CD14-positive monocyte (primary cell): Measurements from ENCODE around the gene CCNC. TPM values are rescaled to one million over a fixed set of nuclear protein-coding genes. Genes with fewer than 3 reads are reported as not detected.
A peak's percentile ranks its signal among the peaks of the same experiment; 100 is the strongest.

Experiments used
- DNase-seq, 3 donors: peaks; one replicate each; pipeline ENCODE4 v3.0.0-alpha.2; 2011 to 2022
- H2AFZ ChIP-seq: 2 replicates; pipeline ENCODE4 v1.6.0; 2012; ENCODE audit warnings: mild to moderate bottlenecking, low read depth, low read length, inconsistent platforms; ENCODE audit not compliant: insufficient read depth, poor library complexity, severe bottlenecking
- H3K27ac ChIP-seq, 2 donors: 1 replicate in 1 of 2; 2 replicates in 1 of 2; pipeline ENCODE4 v1.5.1; 2012 to 2013; ENCODE audit warnings: low read length in 2 of 2, control low read depth in 1 of 2, inconsistent platforms in 1 of 2, low read depth in 1 of 2, mild to moderate bottlenecking in 1 of 2
- H3K27me3 ChIP-seq, 2 donors: one replicate each; pipeline versions ENCODE4 v1.6.0 to v1.6.1; 2011 to 2013; ENCODE audit warnings: low read length in 2 of 2; ENCODE audit not compliant: control insufficient read depth in 2 of 2, insufficient read depth in 2 of 2
- H3K36me3 ChIP-seq, 2 donors: replicated peaks in 1 of 2; 1 replicate in 1 of 2; 2 replicates in 1 of 2; pipeline versions ENCODE4 v1.5.1 to v1.6.1; 2012 to 2013; ENCODE audit warnings: low read length in 2 of 2, control low read depth in 1 of 2, inconsistent platforms in 1 of 2, mild to moderate bottlenecking in 1 of 2; ENCODE audit not compliant: insufficient read depth in 2 of 2, control insufficient read depth in 1 of 2
- H3K4me1 ChIP-seq, 2 donors: 1 replicate in 1 of 2; 2 replicates in 1 of 2; pipeline versions ENCODE4 v1.5.1 to v1.6.1; 2012 to 2013; ENCODE audit warnings: low read length in 2 of 2, control low read depth in 1 of 2, inconsistent platforms in 1 of 2, mild to moderate bottlenecking in 1 of 2, moderate library complexity in 1 of 2; ENCODE audit not compliant: insufficient read depth in 2 of 2, control insufficient read depth in 1 of 2
- H3K4me2 ChIP-seq: replicated peaks from 2 replicates; pipeline ENCODE3; 2012; ENCODE audit warnings: low read length, moderate library complexity, mild to moderate bottlenecking; ENCODE audit not compliant: poor library complexity, severe bottlenecking; ENCODE audit errors: extremely low read depth
- H3K4me3 ChIP-seq, 3 experiments: fragments of 200-600 bp in 1 of 3; sonication (generic) in 1 of 3; replicated peaks in 1 of 3; 1 replicate in 2 of 3; 2 replicates in 1 of 3; pipeline ENCODE4 v1.5.1; 2011 to 2013; ENCODE audit warnings: low read length in 3 of 3, mild to moderate bottlenecking in 3 of 3, control low read depth in 2 of 3, low read depth in 2 of 3, inconsistent platforms in 1 of 3, moderate library complexity in 1 of 3
- H3K79me2 ChIP-seq: 2 replicates; pipeline ENCODE4 v1.6.0; 2012; ENCODE audit warnings: mild to moderate bottlenecking, control low read depth, inconsistent platforms, low read length, moderate library complexity; ENCODE audit not compliant: insufficient read depth
- H3K9ac ChIP-seq: 2 replicates; pipeline ENCODE4 v1.6.0; 2017; ENCODE audit warnings: low read length, mild to moderate bottlenecking; ENCODE audit not compliant: insufficient read depth, poor library complexity, severe bottlenecking
- H3K9me3 ChIP-seq, 2 donors: replicated peaks in 1 of 2; 1 replicate in 1 of 2; 2 replicates in 1 of 2; pipeline versions ENCODE4 v1.5.1 to v1.6.1; 2012 to 2013; ENCODE audit warnings: low read length in 2 of 2, control low read depth in 1 of 2; ENCODE audit not compliant: control insufficient read depth in 1 of 2, insufficient read depth in 1 of 2
- H4K20me1 ChIP-seq: 2 replicates; pipeline ENCODE4 v1.6.0; 2012; ENCODE audit warnings: mild to moderate bottlenecking, low read length, control low read depth, moderate library complexity; ENCODE audit not compliant: insufficient read depth
- H3K27ac Mint-ChIP-seq, 7 donors: one replicate each; pipeline ENCODE4 v1.8.0; 2020; ENCODE audit warnings: mild to moderate bottlenecking in 7 of 7, mixed read lengths in 7 of 7, moderate library complexity in 6 of 7, inconsistent platforms in 2 of 7
- H3K27me3 Mint-ChIP-seq, 3 donors: one replicate each; pipeline ENCODE4 v1.8.0; 2021 to 2022; ENCODE audit warnings: low read depth in 3 of 3, mild to moderate bottlenecking in 3 of 3, mixed read lengths in 3 of 3, moderate library complexity in 3 of 3, inconsistent platforms in 1 of 3
- H3K36me3 Mint-ChIP-seq, 2 donors: one replicate each; pipeline ENCODE4 v1.8.0; 2020; ENCODE audit warnings: mixed read lengths in 2 of 2, inconsistent platforms in 1 of 2, mild to moderate bottlenecking in 1 of 2
- H3K4me1 Mint-ChIP-seq: one replicate; pipeline ENCODE4 v1.8.0; 2020; ENCODE audit warnings: mild to moderate bottlenecking, mixed read lengths
- H3K4me3 Mint-ChIP-seq, 2 donors: one replicate each; pipeline ENCODE4 v1.8.0; 2020; ENCODE audit warnings: mild to moderate bottlenecking in 2 of 2, mixed read lengths in 2 of 2, moderate library complexity in 1 of 2
- H3K9me3 Mint-ChIP-seq, 7 donors: one replicate each; pipeline ENCODE4 v1.8.0; 2020 to 2022; ENCODE audit warnings: mixed read lengths in 7 of 7, mild to moderate bottlenecking in 6 of 7, moderate library complexity in 6 of 7, inconsistent platforms in 2 of 7
- CTCF ChIP-seq: fragments of 200-600 bp; IDR thresholded peaks from one replicate; pipeline ENCODE4 v1.8.0; 2022; ENCODE audit warnings: antibody characterized with exemption, mild to moderate bottlenecking
- WGBS: methylation state at CpG from one replicate; pipeline ENCODE4 v1.1.5; 2013; ENCODE audit warnings: missing lambda C conversion rate; ENCODE audit not compliant: insufficient coverage; 5-methylcytosine and 5-hydroxymethylcytosine counted together
- intact Hi-C, 2 donors: fragments of 100-400 bp; cut with micrococcal nuclease; formaldehyde crosslinking; loops; one replicate each; pipeline versions ENCODE4 v1.15.0 to v1.15.1; 2023
- polyA plus RNA-seq, 3 donors: library from polyadenylated mRNA; depleted of rRNA in 1 of 3; unstranded in 2 of 3; stranded (reverse) in 1 of 3; fragments of 300-500 nt in 2 of 3; fragments of >200 nt in 1 of 3; fragmentation: Illumina TruSeq in 2 of 3; gene quantifications; 1 replicate in 2 of 3; 2 replicates in 1 of 3; pipeline ENCODE4 v1.2.3, GENCODE V29; 2012 to 2021

CCNC gene
- polyA plus RNA-seq, 3 donors: 14.9 to 41.9 (median 35.6) TPM

- intact Hi-C loops: no loop called here
- H3K9me3 ChIP-seq: peaks cover 10 to 49% of the 10 kb centered on the region in 2 donors
- H3K27ac Mint-ChIP-seq: no peak within 1 kb of the TSS
- H3K27me3 ChIP-seq: peaks cover 98 to 100% of the 10 kb centered on the region in 2 donors
- no peak for TF ChIP-seq CTCF
- H3K9ac ChIP-seq: no peak within 1 kb of the TSS
- H3K4me3 ChIP-seq: no peak within 1 kb of the TSS
- H3K36me3 ChIP-seq: no peaks in the 10 kb centered on the region
- no peak for DNase-seq
- H3K4me1 Mint-ChIP-seq: peaks cover 51% of the 10 kb centered on the region
- H3K4me3 Mint-ChIP-seq: peak within 1 kb of the TSS in 1 of 2 donors; percentile 89
- no peak within 1 kb of the TSS for H2AFZ ChIP-seq
- peaks cover 24 to 31% of the 10 kb centered on the region in 2 donors for H3K4me1 ChIP-seq
- H3K4me2 ChIP-seq: no peak within 1 kb of the TSS
- no peak within 1 kb of the TSS for H3K27ac ChIP-seq
- no peaks in the 10 kb centered on the region for H4K20me1 ChIP-seq
- WGBS: 8% methylated on average over 48 of the region's 54 CpGs
- peaks cover 15 to 17% of the 10 kb centered on the region in 2 donors for H3K36me3 Mint-ChIP-seq
- H3K27me3 Mint-ChIP-seq: peaks cover 98 to 99% (median 99%) of the 10 kb centered on the region in 3 donors
- H3K9me3 Mint-ChIP-seq: peaks cover 0 to 62% (median 31%) of the 10 kb centered on the region in 7 donors
- H3K79me2 ChIP-seq: no peaks in the 10 kb centered on the region
These were observed 38.4 kb upstream of the CCNC start, which contains the start of gene PRDM13 for GRCh38 chr6:99606656-99607415. Gene PRDM13 (plus strand): TSS chr6:99606833. CDS start chr6:99607035, 202 bp downstream.

- no peak for TF ChIP-seq CTCF
- H3K4me3 ChIP-seq: no peak overlapping the region
- no peak overlapping the region for H2AFZ ChIP-seq
- intact Hi-C loops: no loop called here
- no peaks in the 10 kb centered on the region for H3K36me3 ChIP-seq
- Mint-ChIP-seq H3K9me3 (peaks cover 0 to 64% (median 31%) of the 10 kb centered on the region in 7 donors), H3K27ac (no peak overlapping the region), H3K4me1 (peaks cover 45% of the 10 kb centered on the region), H3K4me3 (peak overlapping the region in 1 of 2 donors; percentile 89), H3K36me3 (peaks cover 15 to 17% of the 10 kb centered on the region in 2 donors), H3K27me3 (peaks cover 98 to 100% (median 99%) of the 10 kb centered on the region in 3 donors)
- H3K27ac ChIP-seq: no peak overlapping the region
- 18% methylated on average over 5 of the region's 16 CpGs for WGBS
- H3K9ac ChIP-seq: no peak overlapping the region
- H3K9me3 ChIP-seq: peaks cover 10 to 49% of the 10 kb centered on the region in 2 donors
- no peaks in the 10 kb centered on the region for H4K20me1 ChIP-seq
- H3K4me2 ChIP-seq: no peak overlapping the region
- H3K79me2 ChIP-seq: no peaks in the 10 kb centered on the region
- DNase-seq: no peak
- H3K27me3 ChIP-seq: peaks cover 98 to 100% of the 10 kb centered on the region in 2 donors
- peaks cover 24 to 27% of the 10 kb centered on the region in 2 donors for H3K4me1 ChIP-seq
These were observed 37.6 kb upstream of the CCNC start for GRCh38 chr6:99605911-99606655.
